MM.1S (cell line): ENCODE data around the gene PIR.

Experiments
- EZH2 ChIP-seq: fragments of 300-600 bp; sonication (generic); optimal IDR thresholded peaks from 2 replicates; pipeline ENCODE3; 2017; ENCODE audit warnings: low read depth, mild to moderate bottlenecking, antibody characterized with exemption, low read length, mixed read lengths
- TF ChIP-seq, protein P1 (sequence below): fragments of 300-600 bp; sonication (generic); IDR thresholded peaks from 2 replicates; pipeline ENCODE4 v1.5.1; 2016; ENCODE audit warnings: antibody characterized with exemption, low read length, mixed read lengths

DNA sequence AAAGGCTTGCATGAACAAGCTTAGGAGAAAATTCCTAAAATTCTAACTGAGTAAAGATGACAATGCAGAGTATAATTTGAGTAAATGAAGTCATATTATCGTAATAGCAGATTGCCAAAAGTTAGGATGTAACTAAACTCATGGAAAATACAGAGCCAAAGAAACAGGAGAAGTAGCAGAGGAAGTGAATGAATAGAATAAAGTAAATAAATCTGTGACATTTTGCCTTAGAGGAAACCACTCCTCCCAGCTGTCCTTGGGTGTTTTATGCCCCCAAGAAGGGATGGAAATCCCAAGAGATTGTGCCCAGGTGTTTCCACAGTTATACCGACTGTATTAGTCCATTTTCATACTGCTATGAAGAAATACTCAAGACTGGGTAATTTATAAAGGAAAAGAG, 5.6 kb upstream of the PIR start:
- TF ChIP-seq, protein P1, sequence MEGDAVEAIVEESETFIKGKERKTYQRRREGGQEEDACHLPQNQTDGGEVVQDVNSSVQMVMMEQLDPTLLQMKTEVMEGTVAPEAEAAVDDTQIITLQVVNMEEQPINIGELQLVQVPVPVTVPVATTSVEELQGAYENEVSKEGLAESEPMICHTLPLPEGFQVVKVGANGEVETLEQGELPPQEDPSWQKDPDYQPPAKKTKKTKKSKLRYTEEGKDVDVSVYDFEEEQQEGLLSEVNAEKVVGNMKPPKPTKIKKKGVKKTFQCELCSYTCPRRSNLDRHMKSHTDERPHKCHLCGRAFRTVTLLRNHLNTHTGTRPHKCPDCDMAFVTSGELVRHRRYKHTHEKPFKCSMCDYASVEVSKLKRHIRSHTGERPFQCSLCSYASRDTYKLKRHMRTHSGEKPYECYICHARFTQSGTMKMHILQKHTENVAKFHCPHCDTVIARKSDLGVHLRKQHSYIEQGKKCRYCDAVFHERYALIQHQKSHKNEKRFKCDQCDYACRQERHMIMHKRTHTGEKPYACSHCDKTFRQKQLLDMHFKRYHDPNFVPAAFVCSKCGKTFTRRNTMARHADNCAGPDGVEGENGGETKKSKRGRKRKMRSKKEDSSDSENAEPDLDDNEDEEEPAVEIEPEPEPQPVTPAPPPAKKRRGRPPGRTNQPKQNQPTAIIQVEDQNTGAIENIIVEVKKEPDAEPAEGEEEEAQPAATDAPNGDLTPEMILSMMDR, result no peak
- TF ChIP-seq EZH2, result no peak
